ENCODE data around the gene PIK3C2B.

The PIK3C2B gene

DNA sequence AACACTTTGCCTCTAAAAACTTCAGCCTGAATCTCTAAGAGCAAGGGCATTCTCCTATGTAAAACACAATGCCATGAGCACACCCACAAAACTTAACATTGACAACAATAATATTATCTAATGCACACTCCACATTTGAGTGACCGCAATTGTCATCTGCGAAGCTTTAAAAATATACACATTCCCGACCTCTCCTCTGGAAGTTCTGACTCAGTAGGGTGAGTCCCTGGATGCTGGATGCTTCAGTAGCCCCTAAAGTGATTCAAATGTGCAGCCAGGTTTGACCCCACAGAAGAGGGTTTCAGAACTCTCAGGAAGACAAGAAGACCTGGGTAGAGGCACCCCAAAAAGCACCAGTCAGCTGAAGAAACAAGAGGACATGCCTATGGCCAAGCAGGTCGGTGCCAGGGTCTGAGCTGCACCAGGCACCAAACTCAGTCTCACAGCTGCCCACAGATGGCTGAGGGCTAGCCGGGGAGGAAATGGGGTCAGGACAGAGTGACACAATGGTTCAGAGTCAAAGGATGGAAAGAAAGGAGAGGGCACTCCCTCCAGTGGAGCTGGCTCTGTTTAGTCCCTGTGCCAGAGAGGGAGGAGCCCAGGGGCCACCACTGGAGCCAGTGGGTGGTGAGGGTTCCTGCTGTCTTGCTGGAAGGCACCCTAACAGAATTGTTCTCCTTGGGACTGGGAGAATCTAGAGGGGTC, 17.4 kb downstream of the PIK3C2B start:
- DNase-seq, result peak; percentile 38

DNA sequence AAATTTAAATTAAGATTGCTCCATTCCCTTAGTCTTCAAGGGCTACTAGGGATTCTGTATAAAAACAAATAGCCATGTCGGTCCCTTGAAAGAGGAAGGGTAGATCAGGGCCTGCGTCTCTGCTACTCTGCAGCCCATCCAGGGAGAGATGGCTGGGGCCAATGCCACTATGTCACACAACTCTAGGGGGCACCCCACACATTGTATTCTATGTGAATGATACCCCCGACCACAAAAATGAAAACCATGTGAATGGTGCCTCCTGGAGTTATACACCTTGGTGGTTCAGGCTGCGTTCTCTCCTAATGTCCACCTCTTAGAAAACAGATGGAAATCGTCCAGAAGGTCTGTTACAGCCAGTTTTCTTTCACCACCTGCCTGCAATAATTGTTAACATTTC, 18.0 kb downstream of the PIK3C2B start:
- no peak for DNase-seq

DNA sequence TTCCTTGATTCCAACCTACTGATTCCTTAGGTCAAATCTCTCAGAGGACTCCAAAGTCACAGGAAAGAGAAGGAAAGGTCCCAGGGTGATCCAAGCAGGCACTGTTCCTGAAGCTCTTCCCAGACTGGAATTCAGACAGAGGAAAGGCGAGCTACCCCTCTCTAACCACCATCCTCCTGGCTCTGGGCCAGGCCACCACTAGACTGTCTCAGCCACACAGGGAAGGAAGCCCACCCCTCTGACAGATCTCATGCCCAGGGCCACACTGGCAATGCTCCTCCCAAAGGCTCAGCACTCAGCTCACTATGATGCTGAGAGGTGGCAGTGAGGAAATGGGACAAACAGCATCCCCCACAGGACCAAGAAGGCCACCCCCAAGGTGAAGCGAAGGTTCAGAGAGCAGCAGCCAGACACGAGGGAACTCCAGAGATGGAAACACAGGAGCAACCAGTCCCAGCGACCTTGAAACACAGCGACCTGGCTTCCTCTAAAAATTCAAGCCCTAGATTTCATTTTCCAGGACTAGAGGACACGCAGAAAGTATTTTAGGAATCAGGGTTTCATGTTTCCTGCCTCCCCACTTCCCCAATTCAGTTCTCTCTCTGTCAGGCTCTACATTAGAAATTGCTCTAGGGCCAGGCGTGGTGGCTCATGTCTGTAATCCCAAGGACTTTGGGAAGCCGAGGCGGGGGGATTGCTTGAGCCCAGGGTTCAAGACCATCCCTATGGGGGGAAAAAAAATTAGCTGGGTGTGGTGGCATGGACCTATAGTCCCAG, 18.8 kb downstream of the PIK3C2B start:
- DNase-seq, result no peak

DNA sequence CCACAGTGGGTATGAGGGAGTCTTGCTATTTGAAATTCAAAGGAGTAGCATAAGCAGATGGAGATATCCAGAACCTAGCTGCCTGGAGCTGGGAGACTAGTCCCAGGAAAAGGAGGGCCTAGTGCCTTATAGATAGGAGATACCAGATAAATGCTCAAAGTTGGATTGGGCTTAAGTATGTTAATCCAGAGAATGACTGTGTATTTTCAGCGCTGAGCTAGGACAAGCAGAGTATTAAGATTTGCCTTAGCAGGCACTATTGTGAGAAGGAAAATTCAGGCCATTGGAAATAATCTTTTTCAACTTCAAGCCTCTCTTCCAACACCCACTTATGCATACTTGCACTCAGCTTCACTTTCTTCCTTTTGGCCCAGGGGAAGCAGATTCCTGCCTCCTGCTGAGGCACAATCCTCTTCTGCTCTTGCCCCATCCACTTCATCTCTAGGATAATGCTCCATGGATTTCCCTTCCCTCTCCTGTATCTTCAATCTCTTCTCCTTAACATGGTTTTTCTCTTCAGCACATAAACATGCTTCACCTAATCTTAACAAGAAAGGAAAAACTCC, 21.1 kb downstream of the PIK3C2B start:
- DNase-seq, result no peak

DNA sequence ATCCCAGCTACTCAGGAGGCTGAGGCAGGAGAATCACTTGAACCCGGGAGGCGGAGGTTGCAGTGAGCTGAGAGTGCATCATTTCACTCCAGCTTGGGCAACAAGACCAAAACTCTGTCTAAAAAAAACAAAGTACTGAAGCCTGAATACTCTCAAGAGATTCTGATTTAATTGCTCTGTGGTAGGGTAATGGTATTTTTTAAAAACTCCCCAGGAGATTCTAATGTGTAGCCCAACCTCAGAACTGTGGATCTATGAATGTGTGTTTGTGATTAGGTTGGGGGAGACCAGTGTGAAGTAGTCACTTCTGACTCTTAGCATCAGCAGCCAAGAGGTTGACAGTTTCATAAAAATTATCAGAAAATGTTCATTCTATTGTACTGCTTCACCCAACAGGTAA, 21.9 kb downstream of the PIK3C2B start:
- DNase-seq, result no peak

DNA sequence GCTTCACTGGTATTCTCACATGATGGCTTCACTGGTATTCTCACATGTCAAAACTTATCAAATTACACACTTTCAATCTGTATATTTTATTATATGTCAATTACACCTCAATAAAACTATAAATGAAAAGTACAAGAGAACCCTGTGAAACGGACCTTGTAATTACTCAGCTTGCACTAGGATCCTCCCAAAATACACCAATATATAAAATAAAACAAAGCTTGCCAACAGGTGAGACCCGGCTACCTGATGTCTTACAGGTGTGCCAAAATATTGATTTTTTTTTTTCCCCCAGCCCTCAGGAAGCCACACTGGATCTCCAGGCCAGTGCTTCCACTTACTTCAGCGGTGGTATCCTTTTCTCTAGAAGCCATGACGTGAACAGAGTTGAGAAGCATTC, 22.9 kb downstream of the PIK3C2B start:
- DNase-seq, result no peak

DNA sequence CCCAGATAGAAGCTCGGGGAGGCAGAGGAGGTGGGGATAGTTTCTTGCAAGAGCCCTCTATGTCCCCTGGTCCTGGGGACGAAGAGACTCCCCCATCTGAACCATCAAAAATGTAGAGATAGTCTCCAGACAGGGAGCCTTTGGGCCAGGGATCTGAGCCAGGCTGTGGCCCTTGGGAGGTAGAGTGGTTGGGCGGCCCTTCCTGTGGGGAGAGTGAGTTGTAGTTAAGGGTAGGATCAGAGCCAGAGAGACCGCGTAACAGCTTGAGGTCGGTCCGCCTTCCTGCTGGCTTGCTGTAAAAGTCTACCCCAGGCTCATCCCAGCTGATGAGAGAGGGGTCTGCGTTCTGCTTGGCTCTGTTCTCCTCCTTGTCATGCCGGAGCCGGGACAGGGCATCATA, 25.3 kb downstream of the PIK3C2B start:
- no peak for DNase-seq

DNA sequence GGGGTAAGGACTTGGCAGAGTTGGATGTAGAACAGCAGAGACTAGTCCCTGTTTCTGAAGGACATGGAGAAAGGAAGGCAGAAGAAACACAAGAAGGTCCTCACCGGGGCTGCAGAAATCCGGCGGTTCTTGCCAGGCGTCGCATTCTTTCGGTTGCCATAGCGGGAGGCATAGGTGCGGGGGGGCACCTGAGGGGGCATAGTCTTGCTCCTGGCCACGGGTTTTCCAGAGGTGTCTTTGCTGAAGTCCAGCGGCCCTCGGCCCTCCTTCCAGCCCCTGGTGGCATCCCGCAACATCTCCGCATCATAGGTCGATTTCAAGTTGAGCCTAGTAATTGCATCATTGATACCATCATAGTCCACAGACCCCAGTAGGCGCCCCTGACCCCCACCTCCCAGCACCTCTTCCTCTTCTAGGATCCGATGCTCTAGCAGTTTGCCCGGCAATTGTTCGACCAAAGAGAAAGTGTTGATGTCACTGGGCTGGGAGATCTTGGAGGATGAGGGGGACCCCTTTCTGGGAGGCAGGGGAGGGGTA, 25.8 kb downstream of the PIK3C2B start:
- no peak for DNase-seq

DNA sequence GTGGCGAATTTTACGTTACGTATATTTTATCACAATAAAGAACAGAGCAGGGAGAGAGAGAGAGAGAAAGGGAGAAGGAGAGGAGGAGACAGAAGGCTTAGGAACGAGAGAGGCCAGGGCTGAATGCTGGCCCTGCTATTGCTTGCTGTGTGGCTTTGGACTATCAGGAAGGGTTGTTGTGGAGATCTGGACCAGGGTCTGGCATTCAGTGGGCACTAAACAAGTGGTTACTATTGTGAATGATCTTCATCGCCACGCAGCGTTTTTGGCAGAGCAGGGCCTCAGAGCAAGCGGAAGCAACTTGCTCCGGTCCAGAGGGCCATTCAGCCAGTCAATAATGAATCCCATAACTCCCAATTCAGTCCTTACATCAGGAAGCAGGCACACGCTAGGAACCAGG, 26.4 kb downstream of the PIK3C2B start:
- no peak for DNase-seq

DNA sequence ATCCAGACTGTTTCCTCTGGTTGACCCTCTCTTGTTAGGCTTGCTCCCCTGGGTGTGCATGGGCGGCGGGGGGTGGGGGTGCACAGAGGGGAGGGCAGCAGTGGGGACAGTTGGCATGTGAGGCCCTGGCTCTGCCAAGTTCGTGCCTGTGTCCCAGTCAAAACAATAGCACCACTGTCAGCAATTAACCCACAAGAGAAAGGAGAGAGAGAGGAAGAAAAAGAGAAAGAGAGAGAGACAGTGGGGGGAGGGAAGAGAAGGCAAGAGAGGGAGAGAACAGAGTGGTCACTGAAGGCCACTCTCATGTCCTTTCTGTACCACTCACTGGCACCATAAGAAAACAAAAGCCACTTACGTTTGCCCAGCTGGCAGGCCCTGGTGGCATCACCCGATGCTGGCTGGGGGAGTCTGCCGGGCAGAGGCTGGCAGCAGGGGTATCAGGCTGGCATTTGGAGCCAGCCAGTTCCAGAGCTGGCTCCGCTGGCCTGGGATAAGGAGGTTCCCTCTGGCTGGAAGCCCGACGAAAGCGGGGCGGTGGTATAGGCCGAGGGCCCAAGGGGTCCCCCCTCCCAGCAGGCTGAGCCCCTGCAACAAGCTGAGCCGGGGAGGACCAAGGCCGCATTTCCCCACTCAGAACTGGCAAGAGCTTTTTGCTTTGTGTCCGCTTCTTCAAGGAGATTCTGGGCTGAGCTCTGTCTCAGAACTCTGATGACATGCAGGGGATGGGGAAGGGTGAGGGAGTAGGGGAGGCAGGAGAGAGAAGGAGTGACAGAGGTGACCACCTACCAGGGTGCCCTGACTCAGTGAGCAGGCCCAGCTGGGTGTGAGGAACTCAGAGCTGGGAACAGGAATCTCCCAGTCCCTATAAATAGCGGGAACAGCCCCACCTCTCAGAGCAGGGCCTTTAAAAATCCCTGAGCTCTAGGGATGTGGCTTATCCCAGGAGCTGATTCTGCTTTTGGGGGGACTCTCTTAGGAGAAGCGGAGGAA, 27.9 kb downstream of the PIK3C2B start:
- DNase-seq, result no peak

DNA sequence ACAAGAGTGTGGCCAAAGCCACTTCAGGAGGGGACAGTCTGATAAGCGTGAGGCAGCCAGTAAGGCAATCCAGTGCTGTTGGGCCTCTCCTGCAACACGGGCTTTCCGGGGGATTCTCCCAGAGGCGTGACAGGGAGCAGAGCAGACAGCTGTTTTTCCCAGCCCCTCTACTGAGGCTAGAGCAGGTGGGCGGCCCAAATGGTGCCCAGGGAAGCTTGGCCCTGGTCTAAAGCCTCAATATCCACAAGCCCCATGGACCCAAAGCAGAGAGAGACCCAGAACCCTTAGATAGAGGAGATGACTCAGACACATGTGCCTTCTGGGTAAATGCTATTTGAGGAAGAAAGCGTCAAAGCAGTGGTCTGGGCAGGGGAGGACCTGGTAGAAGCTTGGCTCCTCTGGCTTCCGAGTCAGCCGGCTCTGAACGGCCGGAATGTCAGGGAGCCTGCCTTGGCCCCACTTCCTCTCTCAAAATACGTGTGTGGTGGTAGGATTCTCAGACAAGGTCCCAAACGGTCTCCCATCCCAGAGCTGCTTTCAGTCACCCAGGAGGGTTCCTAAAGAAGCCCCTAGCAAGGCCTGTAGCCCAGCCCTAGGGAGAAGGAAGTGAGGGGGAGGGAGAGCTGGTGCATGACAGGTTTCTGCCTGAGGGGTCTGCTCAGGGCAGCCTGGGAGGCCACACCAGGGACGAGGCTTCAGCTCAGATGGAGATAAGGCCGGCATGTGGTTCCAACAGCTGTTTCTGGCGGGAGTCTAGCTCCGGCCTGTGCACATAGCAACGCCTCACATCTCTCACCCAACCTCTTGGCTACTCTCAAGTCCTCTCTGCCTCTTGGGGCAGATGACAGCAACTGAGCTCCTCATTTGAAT, 28.8 kb downstream of the PIK3C2B start:
- DNase-seq, result peak; percentile 55

DNA sequence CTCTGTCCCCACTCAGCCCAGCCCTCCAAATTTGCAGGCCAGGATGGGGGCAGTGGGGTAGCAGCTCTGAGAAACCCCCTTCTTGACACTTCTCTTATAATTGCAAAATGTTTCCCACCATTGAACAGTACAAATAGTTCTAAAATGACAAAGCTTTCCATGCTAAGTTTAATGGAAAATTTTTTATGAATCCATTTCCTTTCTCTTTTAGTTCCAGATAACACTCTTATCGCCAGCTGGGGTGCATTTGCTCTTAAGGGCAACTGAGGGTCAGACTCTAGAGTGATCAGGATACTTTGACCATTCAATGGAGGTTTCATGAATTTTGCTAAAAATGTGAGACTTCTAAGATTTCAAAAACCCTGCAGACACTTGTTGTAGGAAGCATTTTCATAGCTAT, 29.9 kb downstream of the PIK3C2B start:
- DNase-seq, result no peak

DNA sequence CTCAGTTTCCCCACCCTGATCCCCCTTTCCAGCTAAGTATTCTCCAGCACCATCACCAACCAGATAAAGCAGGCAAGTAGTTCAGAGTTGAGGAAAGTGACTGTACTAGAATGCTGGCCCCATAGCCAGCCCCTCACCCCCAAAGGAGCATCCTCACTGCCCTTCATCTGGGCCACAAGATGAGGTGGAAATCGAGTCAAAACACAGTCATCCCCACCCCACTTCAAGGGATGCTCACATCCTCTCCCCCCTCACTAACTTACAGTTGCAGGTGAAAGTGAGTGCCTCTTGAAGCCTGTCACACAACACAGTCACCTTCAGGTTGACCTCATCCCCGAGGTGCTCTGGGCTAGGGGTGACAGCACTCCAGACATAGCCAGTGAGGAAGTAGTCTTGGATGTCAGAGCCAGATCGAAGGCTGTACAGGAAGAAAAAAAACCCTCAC, 30.4 kb downstream of the PIK3C2B start:
- DNase-seq, result no peak

DNA sequence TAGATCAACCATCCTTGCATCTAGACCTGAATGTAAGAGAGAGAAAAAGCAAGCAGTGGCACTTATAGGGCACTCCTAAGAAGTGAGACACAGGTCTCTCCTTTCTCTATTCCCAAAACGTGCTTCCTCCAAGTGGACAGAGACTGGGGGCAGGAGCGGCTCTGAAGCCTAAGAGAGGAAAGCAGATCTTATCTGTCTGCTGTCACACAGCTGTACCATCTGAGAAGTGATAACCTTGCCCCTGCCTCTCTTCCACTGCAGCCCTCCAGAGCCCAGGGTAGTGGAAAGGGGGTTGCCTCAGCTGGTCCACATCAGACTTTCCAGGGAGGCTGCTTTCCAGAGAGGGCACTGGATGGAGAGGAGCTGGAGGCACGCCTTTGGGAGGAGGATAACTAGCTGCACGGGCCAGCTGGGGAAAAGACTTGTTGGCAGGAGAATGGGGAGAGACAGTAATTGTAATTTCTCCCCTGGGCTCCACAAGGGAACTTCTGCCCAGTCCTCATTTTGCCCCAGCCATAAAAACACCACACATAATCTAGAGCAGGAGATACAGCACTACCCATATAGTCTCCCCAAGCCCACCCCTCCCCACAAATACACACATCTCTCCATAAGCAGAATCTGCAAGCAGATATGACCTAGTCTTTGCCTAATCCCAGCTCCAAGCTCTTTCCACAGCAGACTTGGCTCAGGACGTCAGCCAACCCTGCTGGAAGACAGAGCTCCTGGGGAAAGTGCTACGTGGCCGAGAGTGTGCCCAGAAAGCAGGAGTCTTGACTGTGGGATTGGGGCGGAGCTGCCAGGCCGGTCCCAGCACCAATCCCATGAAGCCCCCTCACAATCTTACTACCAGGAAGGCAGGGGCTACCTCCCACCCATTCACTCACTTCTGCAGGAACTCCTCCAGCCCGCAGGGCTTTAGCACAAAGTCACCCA, 31.2 kb downstream of the PIK3C2B start:
- DNase-seq, result no peak

DNA sequence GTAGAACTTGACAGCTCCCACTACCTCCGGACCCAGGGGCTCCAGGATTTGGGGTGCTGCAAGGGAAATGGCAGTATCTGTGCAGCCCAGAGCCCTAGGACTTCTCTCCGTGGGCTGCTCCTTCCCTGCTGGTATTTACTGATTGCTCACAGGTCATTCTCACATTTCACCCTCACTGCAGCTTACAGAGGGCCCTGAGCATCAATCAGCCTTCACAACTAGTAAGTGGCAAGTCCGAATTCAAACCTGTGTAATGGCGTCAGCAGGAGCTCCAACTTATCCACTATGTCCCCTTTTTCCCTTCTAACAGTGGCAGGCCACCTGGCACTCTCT, 32.4 kb downstream of the PIK3C2B start:
- no peak for DNase-seq

DNA sequence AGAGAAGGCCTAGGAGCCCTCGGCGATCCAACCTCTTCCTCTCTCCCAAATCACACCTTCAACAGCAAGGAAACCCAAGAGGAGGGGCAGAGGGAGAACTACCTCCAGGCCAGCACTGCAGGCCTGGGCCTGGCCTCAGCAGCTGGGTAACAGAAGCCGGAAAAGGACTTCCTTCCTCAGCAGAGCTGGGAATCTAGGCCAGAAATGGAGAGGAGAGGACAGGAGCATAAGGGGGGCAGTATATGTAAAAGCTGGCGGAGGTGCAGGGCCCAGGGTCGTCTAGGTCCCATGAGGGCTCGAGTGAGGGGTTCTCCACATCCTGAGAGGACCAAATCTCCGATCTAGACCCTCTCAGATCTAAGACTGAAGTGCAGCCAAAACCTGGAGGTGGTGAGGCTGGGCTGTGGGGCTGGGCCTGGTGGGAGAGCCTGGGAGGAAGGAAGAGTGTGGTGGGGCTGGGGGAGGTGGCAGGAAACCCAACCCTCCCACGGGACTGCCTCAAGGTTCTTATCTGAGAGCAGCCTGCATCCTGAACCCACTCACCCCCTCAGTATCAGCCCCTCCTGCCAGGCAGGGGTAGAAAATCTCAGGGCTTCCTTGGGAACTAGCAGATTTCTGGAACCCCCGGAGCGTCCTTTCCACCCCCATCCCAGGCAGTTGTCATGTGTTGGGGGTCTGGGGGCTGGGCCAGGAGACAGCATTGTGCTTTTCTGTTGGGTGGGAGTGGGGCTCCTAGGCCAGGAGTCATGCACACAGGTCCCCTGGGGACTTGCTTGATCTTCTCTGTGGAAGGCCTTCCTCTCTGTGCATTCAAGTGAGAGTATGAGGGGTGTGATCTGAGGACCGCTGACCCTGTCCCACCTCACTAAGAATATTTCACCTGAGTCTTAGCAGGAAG, 33.0 kb downstream of the PIK3C2B start:
- DNase-seq, result no peak

DNA sequence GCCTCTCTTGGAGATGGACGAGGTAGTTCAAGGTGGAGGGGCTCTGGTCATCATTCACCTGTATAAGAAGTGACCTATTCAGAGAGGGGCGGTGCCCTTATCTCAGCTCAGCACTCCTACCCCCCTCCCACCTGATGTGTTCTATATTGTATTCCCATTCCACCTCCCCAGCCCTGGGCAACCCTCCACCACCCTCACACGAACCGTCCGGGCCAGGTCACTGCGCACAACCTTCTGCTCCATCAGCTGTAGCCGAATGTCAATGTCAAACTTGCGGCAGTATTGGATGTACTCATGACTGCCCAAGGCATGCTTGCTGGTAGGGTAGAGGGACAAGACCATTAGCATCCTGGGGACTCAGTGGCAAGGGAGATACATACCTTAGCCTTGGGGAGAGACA, 34.3 kb downstream of the PIK3C2B start:
- DNase-seq, result no peak

DNA sequence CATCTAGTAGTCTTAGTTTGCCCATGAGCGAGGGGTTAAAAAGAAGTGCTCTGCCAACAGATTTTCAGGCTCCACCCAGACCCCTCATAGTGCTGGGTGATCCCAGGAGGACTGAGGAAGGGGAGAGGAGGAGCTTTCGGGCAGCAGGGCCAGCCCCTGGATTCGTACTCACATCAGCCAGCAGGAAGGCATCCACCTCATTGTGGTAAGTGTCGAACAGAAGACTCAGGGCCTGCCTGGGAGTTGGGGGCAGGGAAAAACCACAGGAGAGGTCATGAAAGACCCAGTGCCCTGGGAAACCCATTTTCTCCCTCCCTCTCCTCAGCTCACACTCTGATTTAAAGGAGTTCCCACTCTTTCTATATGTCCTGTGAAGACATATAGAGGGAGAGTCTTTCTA, 34.9 kb downstream of the PIK3C2B start:
- DNase-seq, result no peak

DNA sequence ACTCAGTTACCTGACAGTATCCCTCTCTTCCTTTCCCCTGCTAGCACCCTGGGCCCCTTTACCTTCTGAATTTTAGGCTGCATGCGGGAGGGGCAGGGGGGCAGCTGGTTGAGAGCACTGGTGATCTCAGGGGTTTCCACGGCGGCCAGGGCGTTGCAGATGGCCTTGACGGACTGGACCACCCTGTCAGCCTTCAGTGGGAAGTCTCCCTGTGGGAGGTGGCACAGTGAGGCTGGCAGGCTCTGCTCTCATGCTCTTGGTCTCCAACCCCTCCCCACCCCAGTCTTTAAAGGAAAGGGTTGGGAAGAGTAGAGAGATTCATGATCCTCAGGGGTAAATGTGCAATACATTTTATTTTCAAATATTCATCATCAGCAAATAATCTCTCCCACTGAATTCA, 36.9 kb downstream of the PIK3C2B start:
- DNase-seq, result peak; percentile 73

All from retina (tissue), 1 donor.